ENCODE data around the gene RBM4.

GRCh38 chr11:66692446-66692845 lies 53.9 kb downstream of the RBM4 start:
- TF ChIP-seq CTCF (IDR thresholded peaks at IDR 0.05) (no peak), POLR2A (IDR thresholded peaks at IDR 0.05) (no peak)
